Esophagus squamous epithelium (tissue), 5 donors: Measurements from ENCODE around the gene PECR. TPM values are rescaled to one million over a fixed set of nuclear protein-coding genes. Genes with fewer than 3 reads are reported as not detected.
A peak's percentile ranks its signal among the peaks of the same experiment; 100 is the strongest.

Experiments
- DNase-seq: peaks from one replicate; lab custom pipeline; 2025; lab: John Stamatoyannopoulos, UW
- H3K27ac ChIP-seq, 4 donors: fragments of 200-600 bp; sonication (generic); one replicate each; pipeline ENCODE4 v1.5.1; 2016 to 2019; ENCODE audit warnings: mild to moderate bottlenecking in 1 of 4
- H3K27me3 ChIP-seq, 4 donors: fragments of 200-600 bp; sonication (generic); 1 replicate in 3 of 4; 2 replicates in 1 of 4; pipeline versions ENCODE4 v1.5.1 to v1.6.0; 2017 to 2021; ENCODE audit warnings: antibody characterized with exemption in 1 of 4
- H3K36me3 ChIP-seq, 3 donors: fragments of 200-600 bp; sonication (generic); one replicate each; pipeline ENCODE4 v1.5.1; 2016 to 2019
- H3K4me1 ChIP-seq, 3 donors: fragments of 200-600 bp; sonication (generic); one replicate each; pipeline ENCODE4 v1.5.1; 2017 to 2019
- H3K4me3 ChIP-seq, 4 donors: fragments of 200-600 bp; sonication (generic); 1 replicate in 3 of 4; 2 replicates in 1 of 4; pipeline ENCODE4 v1.5.1; 2016 to 2019; ENCODE audit warnings: mild to moderate bottlenecking in 2 of 4, moderate library complexity in 1 of 4
- H3K9me3 ChIP-seq, 3 donors: fragments of 200-600 bp; sonication (generic); one replicate each; pipeline ENCODE4 v1.5.1; 2016 to 2019
- CTCF ChIP-seq, 6 experiments: fragments of 450-650 bp in 4 of 6; fragments of 200-600 bp in 2 of 6; sonication (generic) in 2 of 6; IDR thresholded peaks; one replicate each; pipeline ENCODE4 v1.5.1; 2016 to 2019; ENCODE audit warnings: antibody characterized with exemption in 6 of 6, mild to moderate bottlenecking in 4 of 6, moderate library complexity in 4 of 6
- POLR2A ChIP-seq, 4 donors: fragments of 450-650 bp; IDR thresholded peaks; one replicate each; pipeline ENCODE4 v1.6.1; 2017; ENCODE audit warnings: antibody characterized with exemption in 4 of 4, mild to moderate bottlenecking in 4 of 4, moderate library complexity in 3 of 4
- WGBS, 2 donors: methylation state at CpG; one replicate each; pipeline ENCODE4 v1.1.5; 2018; 5-methylcytosine and 5-hydroxymethylcytosine counted together
- intact Hi-C: fragments of 100-400 bp; cut with DNase I; formaldehyde crosslinking; loops from one replicate; pipeline ENCODE4 v1.15.0; 2022
- total RNA-seq, 4 donors: library from RNA; depleted of rRNA; stranded (reverse); fragments of >200 nt; gene quantifications; one replicate each; pipeline ENCODE4 v1.1.0, GENCODE V29; 2016
- donor health status: DM: yes; HTN: yes; CAD: no.

The PECR gene
- total RNA-seq, 4 donors from 2014 or later = 1.5 to 6.8 (median 5.1) TPM

- Histone ChIP-seq H3K4me1 (peaks cover 15 to 45% (median 22%) of the 10 kb centered on the region in 3 donors), H3K27ac (peak overlapping the region in 3 of 4 donors; percentile 10 to 95 (median 95)), H3K4me3 (peak overlapping the region in 3 of 4 donors; percentile 0 to 72 (median 15)), H3K9me3 (no peaks in the 10 kb centered on the region), H3K36me3 (peaks cover 0 to 23% (median 0%) of the 10 kb centered on the region in 3 donors), H3K27me3 (no peaks in the 10 kb centered on the region)
- TF ChIP-seq CTCF (IDR thresholded peaks at IDR 0.05) (no peak), POLR2A (IDR thresholded peaks at IDR 0.05) (no peak)
- 37 to 55% methylated on average over 12 to 13 of the region's 13 CpGs for WGBS, 2 donors
- no peak for DNase-seq
- intact Hi-C loops = no loop called here
These were observed 26.2 kb upstream of the PECR start for GRCh38 chr2:216107760-216108159.

GRCh38 chr2:216107320-216107719, 25.7 kb upstream of the PECR start:
- Histone ChIP-seq H3K9me3 (no peaks in the 10 kb centered on the region), H3K27me3 (no peaks in the 10 kb centered on the region), H3K4me3 (peak overlapping the region in 1 of 4 donors; percentile 15), H3K27ac (peak overlapping the region in 3 of 4 donors; percentile 10 to 95 (median 95)), H3K4me1 (peaks cover 15 to 40% (median 22%) of the 10 kb centered on the region in 3 donors), H3K36me3 (peaks cover 0 to 19% (median 0%) of the 10 kb centered on the region in 3 donors)
- intact Hi-C loops = no loop called here
- WGBS, 2 donors = 78 to 89% methylated on average over 7 to 8 of the region's 8 CpGs
- TF ChIP-seq POLR2A (IDR thresholded peaks at IDR 0.05) (no peak), CTCF (IDR thresholded peaks at IDR 0.05) (no peak)
- DNase-seq = no peak

GRCh38 chr2:216104691-216105090, 23.1 kb upstream of the PECR start:
- WGBS, 2 donors = 76 to 90% methylated on average over 2 to 3 of the region's 3 CpGs
- Histone ChIP-seq H3K4me3 (no peak overlapping the region), H3K27ac (no peak overlapping the region), H3K4me1 (peaks cover 0 to 14% (median 6%) of the 10 kb centered on the region in 3 donors), H3K9me3 (no peaks in the 10 kb centered on the region), H3K36me3 (no peaks in the 10 kb centered on the region), H3K27me3 (no peaks in the 10 kb centered on the region)
- intact Hi-C loops = no loop called here
- DNase-seq = no peak
- TF ChIP-seq POLR2A (IDR thresholded peaks at IDR 0.05) (no peak), CTCF (IDR thresholded peaks at IDR 0.05) (no peak)

GRCh38 chr2:216103213-216103612, 21.6 kb upstream of the PECR start:
- Histone ChIP-seq H3K4me1 (peaks cover 0 to 9% (median 2%) of the 10 kb centered on the region in 3 donors), H3K27me3 (no peaks in the 10 kb centered on the region), H3K9me3 (no peaks in the 10 kb centered on the region), H3K27ac (no peak overlapping the region), H3K4me3 (no peak overlapping the region), H3K36me3 (no peaks in the 10 kb centered on the region)
- WGBS, 2 donors = 33 to 40% methylated on average over 1 of the region's 1 CpG
- no peak for TF ChIP-seq POLR2A (IDR thresholded peaks at IDR 0.05)
- TF ChIP-seq CTCF (IDR thresholded peaks at IDR 0.05) = no peak
- DNase-seq = no peak
- intact Hi-C loops = no loop called here

- TF ChIP-seq CTCF (IDR thresholded peaks at IDR 0.05) (no peak), POLR2A (IDR thresholded peaks at IDR 0.05) (no peak)
- Histone ChIP-seq H3K27me3 (no peaks in the 10 kb centered on the region), H3K4me3 (no peak overlapping the region), H3K9me3 (no peaks in the 10 kb centered on the region), H3K36me3 (no peaks in the 10 kb centered on the region), H3K4me1 (no peaks in the 10 kb centered on the region), H3K27ac (no peak overlapping the region)
- intact Hi-C loops = no loop called here
- DNase-seq = no peak
- 89 to 96% methylated on average over 4 of the region's 4 CpGs for WGBS, 2 donors
These were observed 19.5 kb upstream of the PECR start for GRCh38 chr2:216101109-216101508.
